PC-3 (cell line): ENCODE measurements around the gene DBF4B. TPM values are rescaled to one million over a fixed set of nuclear protein-coding genes. Genes with fewer than 3 reads are reported as not detected.

Source experiments
- ATAC-seq: fragments of 200-7000 bp; cut with Tn5 transposase; 2 replicates; pipeline ENCODE4 v1.9.1; 2020; ENCODE audit warnings: mild to moderate bottlenecking, moderate library complexity
- BruUV-seq: library from RNA; stranded (reverse); fragments of 400-500 nt; replicated peaks from 2 replicates; lab custom pipeline; 2021; lab: Mats Ljungman, UMichigan
- CTCF ChIA-PET: fragments of 300-600 bp; sonication (Branson Sonifier 250); formaldehyde crosslinking; loops from one replicate; lab custom pipeline; 2022; ENCODE audit warnings: antibody characterized with exemption; lab: Charles Lee
- POLR2A ChIA-PET: fragments of 300-600 bp; sonication (Branson Sonifier 250); formaldehyde crosslinking; loops from one replicate; lab custom pipeline; 2022; ENCODE audit warnings: antibody characterized with exemption; ENCODE audit not compliant: unreplicated experiment; lab: Charles Lee
- DNase-seq: peaks from one replicate; pipeline ENCODE4 v3.0.0-alpha.2; 2015
- H2AFZ ChIP-seq: fragments of 300-600 bp; sonication (generic); 2 replicates; pipeline ENCODE4 v1.6.0; 2016; ENCODE audit warnings: antibody characterized with exemption, low read length
- H3F3A ChIP-seq: fragments of 300-600 bp; sonication (generic); one replicate; pipeline ENCODE4 v1.6.0; 2017; ENCODE audit warnings: antibody characterized with exemption, low read length, control low read depth, mild to moderate bottlenecking; ENCODE audit not compliant: unreplicated experiment
- H3K27ac ChIP-seq: fragments of 300-600 bp; sonication (generic); 2 replicates; pipeline ENCODE4 v1.5.1; 2016; ENCODE audit warnings: mild to moderate bottlenecking, low read length
- H3K27me3 ChIP-seq: fragments of 300-600 bp; sonication (generic); 2 replicates; pipeline ENCODE4 v1.6.1; 2016; ENCODE audit warnings: low read length, mixed read lengths
- H3K36me3 ChIP-seq: fragments of 300-600 bp; sonication (generic); 2 replicates; pipeline ENCODE4 v1.6.1; 2016; ENCODE audit warnings: low read depth, mixed run types, low read length, mixed read lengths
- H3K4me1 ChIP-seq: fragments of 300-600 bp; sonication (generic); 2 replicates; pipeline ENCODE4 v1.5.1; 2016; ENCODE audit warnings: low read length; ENCODE audit not compliant: insufficient read depth
- H3K4me2 ChIP-seq: fragments of 300-600 bp; sonication (generic); 2 replicates; pipeline ENCODE4 v1.6.0; 2016; ENCODE audit warnings: low read length
- H3K4me3 ChIP-seq: fragments of 300-600 bp; sonication (generic); 2 replicates; pipeline ENCODE4 v1.5.1; 2016; ENCODE audit warnings: mild to moderate bottlenecking, low read length, mixed read lengths
- H3K79me2 ChIP-seq: fragments of 300-600 bp; sonication (generic); 2 replicates; pipeline ENCODE4 v1.6.1; 2017; ENCODE audit warnings: low read length, mixed read lengths
- H3K9ac ChIP-seq: fragments of 300-600 bp; sonication (generic); 2 replicates; pipeline ENCODE4 v1.6.0; 2016; ENCODE audit warnings: mild to moderate bottlenecking, low read length
- H3K9me2 ChIP-seq: fragments of 300-600 bp; sonication (generic); replicated peaks from 2 replicates; pipeline ENCODE4 v1.6.1; 2016; ENCODE audit warnings: mixed run types, low read length, mixed read lengths
- H3K9me3 ChIP-seq: fragments of 300-600 bp; sonication (generic); 2 replicates; pipeline ENCODE4 v1.6.1; 2016; ENCODE audit warnings: low read length, mixed read lengths
- H4K20me1 ChIP-seq: fragments of 300-600 bp; sonication (generic); 2 replicates; pipeline ENCODE4 v1.6.1; 2016; ENCODE audit warnings: low read length, mixed read lengths
- EZH2 ChIP-seq: fragments of 300-600 bp; sonication (generic); IDR thresholded peaks from one replicate; pipeline ENCODE4 v1.6.1; 2017; ENCODE audit warnings: antibody characterized with exemption, mild to moderate bottlenecking, low read length; ENCODE audit not compliant: unreplicated experiment
- EZH2phosphoT487 ChIP-seq: fragments of 300-600 bp; sonication (generic); IDR thresholded peaks from 2 replicates; pipeline ENCODE4 v1.6.1; 2018; ENCODE audit warnings: mild to moderate bottlenecking, antibody characterized with exemption, low read length, borderline replicate concordance
- intact Hi-C: fragments of 100-400 bp; cut with micrococcal nuclease; formaldehyde crosslinking; loops from 2 replicates; pipeline ENCODE4 v1.9.0; 2023
- total RNA-seq: library from RNA; depleted of rRNA; stranded (reverse); fragments of >200 nt; gene quantifications from 2 replicates; pipeline ENCODE4 v1.2.3, GENCODE V29; 2014
- TF ChIP-seq, protein P1 (sequence below): fragments of 300-600 bp; sonication (generic); conservative IDR thresholded peaks from 2 replicates; pipeline ENCODE4 v1.5.1; 2017; ENCODE audit warnings: antibody characterized with exemption, low read depth, mild to moderate bottlenecking, low read length

The DBF4B gene
- total RNA-seq, 1 experiment from 2014 or later: 17.9 TPM

- no peaks in the 10 kb centered on the region for H3F3A ChIP-seq
- no peaks in the 10 kb centered on the region for H3K9me2 ChIP-seq
- no peak overlapping the region for H3K9ac ChIP-seq
- no peak overlapping the region for H2AFZ ChIP-seq
- ATAC-seq (no peak), DNase-seq (no peak)
- ChIA-PET CTCF (no interaction called here), POLR2A (no interaction called here)
- H4K20me1 ChIP-seq: no peaks in the 10 kb centered on the region
- no peak overlapping the region for H3K27ac ChIP-seq
- H3K9me3 ChIP-seq: no peaks in the 10 kb centered on the region
- no peaks in the 10 kb centered on the region for H3K27me3 ChIP-seq
- H3K4me1 ChIP-seq: no peaks in the 10 kb centered on the region
- no peaks in the 10 kb centered on the region for H3K79me2 ChIP-seq
- no TSS peak for BruUV-seq
- intact Hi-C loops: no loop called here
- TF ChIP-seq, protein P1, sequence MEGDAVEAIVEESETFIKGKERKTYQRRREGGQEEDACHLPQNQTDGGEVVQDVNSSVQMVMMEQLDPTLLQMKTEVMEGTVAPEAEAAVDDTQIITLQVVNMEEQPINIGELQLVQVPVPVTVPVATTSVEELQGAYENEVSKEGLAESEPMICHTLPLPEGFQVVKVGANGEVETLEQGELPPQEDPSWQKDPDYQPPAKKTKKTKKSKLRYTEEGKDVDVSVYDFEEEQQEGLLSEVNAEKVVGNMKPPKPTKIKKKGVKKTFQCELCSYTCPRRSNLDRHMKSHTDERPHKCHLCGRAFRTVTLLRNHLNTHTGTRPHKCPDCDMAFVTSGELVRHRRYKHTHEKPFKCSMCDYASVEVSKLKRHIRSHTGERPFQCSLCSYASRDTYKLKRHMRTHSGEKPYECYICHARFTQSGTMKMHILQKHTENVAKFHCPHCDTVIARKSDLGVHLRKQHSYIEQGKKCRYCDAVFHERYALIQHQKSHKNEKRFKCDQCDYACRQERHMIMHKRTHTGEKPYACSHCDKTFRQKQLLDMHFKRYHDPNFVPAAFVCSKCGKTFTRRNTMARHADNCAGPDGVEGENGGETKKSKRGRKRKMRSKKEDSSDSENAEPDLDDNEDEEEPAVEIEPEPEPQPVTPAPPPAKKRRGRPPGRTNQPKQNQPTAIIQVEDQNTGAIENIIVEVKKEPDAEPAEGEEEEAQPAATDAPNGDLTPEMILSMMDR: no peak
- TF ChIP-seq EZH2phosphoT487 (no peak), EZH2 (no peak)
- no peak overlapping the region for H3K4me2 ChIP-seq
- H3K4me3 ChIP-seq: no peak overlapping the region
- no peaks in the 10 kb centered on the region for H3K36me3 ChIP-seq
These were observed 77.5 kb downstream of the DBF4B start for GRCh38 chr17:44785921-44786320.

DNA sequence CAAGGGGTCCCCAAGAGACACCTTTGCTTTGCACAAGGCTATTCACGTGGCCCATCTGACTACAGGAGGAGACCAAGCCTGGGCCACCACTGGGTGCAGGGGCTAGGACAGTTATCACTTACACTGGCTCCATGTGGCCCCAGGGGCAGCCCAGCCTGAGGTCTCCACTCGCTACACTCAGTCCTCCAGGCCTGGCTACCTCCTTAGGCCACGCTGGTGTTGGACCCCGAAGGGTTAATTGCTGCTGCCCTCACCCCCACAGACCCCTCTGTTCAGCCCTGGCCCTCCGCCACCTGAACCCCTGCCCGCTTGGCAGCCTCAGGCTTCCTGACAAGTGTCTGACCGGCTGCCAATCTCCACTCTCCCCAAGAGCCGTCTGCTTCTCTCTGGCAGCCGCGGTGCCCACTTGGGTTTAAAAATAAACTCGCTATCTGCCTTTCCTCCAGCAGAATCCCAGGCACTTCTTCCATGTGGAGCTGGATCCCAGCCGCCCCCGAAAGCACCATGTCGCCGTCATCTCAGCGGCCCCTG is 78.2 kb downstream of the DBF4B start:
- H3K27me3 ChIP-seq: no peaks in the 10 kb centered on the region
- no peak overlapping the region for H3K9ac ChIP-seq
- DNase-seq: no peak
- H3K36me3 ChIP-seq: no peaks in the 10 kb centered on the region
- no TSS peak for BruUV-seq
- intact Hi-C loops: no loop called here
- no peak for ATAC-seq
- H2AFZ ChIP-seq: no peak overlapping the region
- H3K79me2 ChIP-seq: no peaks in the 10 kb centered on the region
- H3K9me2 ChIP-seq: no peaks in the 10 kb centered on the region
- ChIA-PET CTCF (no interaction called here), POLR2A (no interaction called here)
- H3K27ac ChIP-seq: no peak overlapping the region
- H3K4me1 ChIP-seq: no peaks in the 10 kb centered on the region
- no peaks in the 10 kb centered on the region for H4K20me1 ChIP-seq
- no peak for TF ChIP-seq EZH2phosphoT487
- TF ChIP-seq, protein P1: no peak
- no peak for TF ChIP-seq EZH2
- no peaks in the 10 kb centered on the region for H3F3A ChIP-seq
- no peak overlapping the region for H3K4me3 ChIP-seq
- H3K4me2 ChIP-seq: no peak overlapping the region
- H3K9me3 ChIP-seq: no peaks in the 10 kb centered on the region

GRCh38 chr17:44787271-44787940 is 78.9 kb downstream of the DBF4B start:
- BruUV-seq: no TSS peak
- CTCF ChIA-PET: no interaction called here
- POLR2A ChIA-PET: no interaction called here

More at GRCh38 chr17:44787271-44787940, 78.9 kb downstream of the DBF4B start:
- Histone ChIP-seq H3F3A (no peaks in the 10 kb centered on the region), H3K27me3 (no peaks in the 10 kb centered on the region), H2AFZ (no peak overlapping the region), H3K36me3 (no peaks in the 10 kb centered on the region), H3K9me2 (no peaks in the 10 kb centered on the region), H3K9ac (no peak overlapping the region), H3K4me3 (no peak overlapping the region), H3K27ac (no peak overlapping the region), H3K4me1 (no peaks in the 10 kb centered on the region), H3K79me2 (no peaks in the 10 kb centered on the region), H3K4me2 (no peak overlapping the region), H3K9me3 (no peaks in the 10 kb centered on the region), H4K20me1 (no peaks in the 10 kb centered on the region)
- ATAC-seq (no peak), DNase-seq (no peak)
- intact Hi-C loops: no loop called here
- TF ChIP-seq EZH2phosphoT487: no peak
- TF ChIP-seq EZH2: no peak
- TF ChIP-seq, protein P1: no peak
